ENCODE results near the gene NRP2. TPM values are rescaled to one million over a fixed set of nuclear protein-coding genes. Genes with fewer than 3 reads are reported as not detected.

NRP2 gene
- total and polyA plus RNA-seq, 2 of the 13 experiments (the other 11 are each of a cell fraction or from before 2014, with no cell fraction given): 0.65 to 1.4 TPM

- intact Hi-C loops (cut with micrococcal nuclease; ENCODE audit: unreplicated experiment) (no loop called here), in situ Hi-C loops (cut with HindIII; ENCODE audit: extremely low pct_ligation_motif_present, low pct_unique_long_range_greater_than_20kb) (no loop called here)
- H3K4me1 ChIP-seq (ENCODE audit: insufficient read depth, low read length): peaks cover 36% of the 10 kb centered on the region
- TF ChIP-seq ZNF180 (CRISPR knock-in tag; IDR thresholded peaks at IDR 0.05; ENCODE audit: borderline replicate concordance, low read depth) (no peak), NFKB2 (CRISPR knock-in tag; IDR thresholded peaks at IDR 0.05; ENCODE audit: borderline replicate concordance) (no peak), GATAD2A (CRISPR knock-in tag; IDR thresholded peaks at IDR 0.05) (no peak), FOXM1 (CRISPR knock-in tag; IDR thresholded peaks at IDR 0.05) (no peak), ZNF552 (CRISPR knock-in tag; IDR thresholded peaks at IDR 0.05; ENCODE audit: borderline replicate concordance) (no peak), WIZ (CRISPR knock-in tag; IDR thresholded peaks at IDR 0.05) (no peak), KMT2A (CRISPR knock-in tag; IDR thresholded peaks at IDR 0.05) (no peak), ARHGAP35 (CRISPR knock-in tag; IDR thresholded peaks at IDR 0.05; ENCODE audit: borderline replicate concordance) (no peak), RORA (CRISPR knock-in tag; IDR thresholded peaks at IDR 0.05) (no peak), PITX1 (CRISPR knock-in tag; IDR thresholded peaks at IDR 0.05) (no peak), ATM (IDR thresholded peaks at IDR 0.05; ENCODE audit: borderline replicate concordance) (no peak), ZNF44 (CRISPR knock-in tag; IDR thresholded peaks at IDR 0.05) (no peak), ZNF644 (CRISPR knock-in tag; IDR thresholded peaks at IDR 0.05; ENCODE audit: low read depth) (no peak), BRD4 (CRISPR knock-in tag; IDR thresholded peaks at IDR 0.05) (no peak), NCOA2 (CRISPR knock-in tag; IDR thresholded peaks at IDR 0.05) (no peak)
- TF ChIP-seq, protein P1, sequence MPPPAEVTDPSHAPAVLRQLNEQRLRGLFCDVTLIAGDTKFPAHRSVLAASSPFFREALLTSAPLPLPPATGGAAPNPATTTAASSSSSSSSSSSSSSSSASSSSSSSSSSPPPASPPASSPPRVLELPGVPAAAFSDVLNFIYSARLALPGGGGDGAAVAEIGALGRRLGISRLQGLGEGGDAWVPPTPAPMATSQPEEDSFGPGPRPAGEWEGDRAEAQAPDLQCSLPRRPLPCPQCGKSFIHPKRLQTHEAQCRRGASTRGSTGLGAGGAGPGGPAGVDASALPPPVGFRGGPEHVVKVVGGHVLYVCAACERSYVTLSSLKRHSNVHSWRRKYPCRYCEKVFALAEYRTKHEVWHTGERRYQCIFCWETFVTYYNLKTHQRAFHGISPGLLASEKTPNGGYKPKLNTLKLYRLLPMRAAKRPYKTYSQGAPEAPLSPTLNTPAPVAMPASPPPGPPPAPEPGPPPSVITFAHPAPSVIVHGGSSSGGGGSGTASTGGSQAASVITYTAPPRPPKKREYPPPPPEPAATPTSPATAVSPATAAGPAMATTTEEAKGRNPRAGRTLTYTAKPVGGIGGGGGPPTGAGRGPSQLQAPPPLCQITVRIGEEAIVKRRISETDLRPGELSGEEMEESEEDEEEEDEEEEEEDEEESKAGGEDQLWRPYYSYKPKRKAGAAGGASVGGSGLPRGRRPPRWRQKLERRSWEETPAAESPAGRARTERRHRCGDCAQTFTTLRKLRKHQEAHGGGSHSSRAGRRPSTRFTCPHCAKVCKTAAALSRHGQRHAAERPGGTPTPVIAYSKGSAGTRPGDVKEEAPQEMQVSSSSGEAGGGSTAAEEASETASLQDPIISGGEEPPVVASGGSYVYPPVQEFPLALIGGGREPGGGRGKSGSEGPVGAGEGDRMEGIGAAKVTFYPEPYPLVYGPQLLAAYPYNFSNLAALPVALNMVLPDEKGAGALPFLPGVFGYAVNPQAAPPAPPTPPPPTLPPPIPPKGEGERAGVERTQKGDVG (CRISPR knock-in tag; IDR thresholded peaks at IDR 0.05; ENCODE audit: borderline replicate concordance): no peak
- no peak overlapping the region for H3K4me2 ChIP-seq (ENCODE audit: low read depth, low read length)
- no peak overlapping the region for H3K9ac ChIP-seq (ENCODE audit: insufficient read depth, low read depth, low read length)
- DNase-seq (ENCODE audit: low spot score) (no peak), ATAC-seq (no peak), FAIRE-seq (no peak)
- H3K4me3 ChIP-seq (replicated peaks in 1 of 3; ENCODE audit: insufficient read depth in 1 of 3, low read depth in 2 of 3, low read length in 3 of 3): no peak overlapping the region
- POLR2A ChIA-PET: no interaction called here
- no TSS peak for BruUV-seq (replicated peaks)
- H3K79me2 ChIP-seq (ENCODE audit: insufficient read depth, low read length): no peaks in the 10 kb centered on the region
- H4K20me1 ChIP-seq (ENCODE audit: insufficient read depth, low read length): no peaks in the 10 kb centered on the region
- no peaks in the 10 kb centered on the region for H3K36me3 ChIP-seq (replicated peaks in 1 of 2; ENCODE audit: control insufficient read depth in 1 of 2, insufficient read depth in 2 of 2, low read length in 2 of 2)
- H3K27ac ChIP-seq (ENCODE audit: extremely low read length, insufficient read depth, low read length): no peak overlapping the region
- no peaks in the 10 kb centered on the region for H3K9me3 ChIP-seq (ENCODE audit: low read length)
- 79% methylated on average over 7 of the region's 7 CpGs for WGBS (ENCODE audit: low lambda C conversion rate)
- H3K27me3 ChIP-seq (ENCODE audit: control insufficient read depth in 1 of 2, insufficient read depth in 2 of 2, low read length in 2 of 2): no peaks in the 10 kb centered on the region
- CTCF ChIA-PET (ENCODE audit: low intra/inter-chr PET ratio, low total read pairs): no interaction called here
- no peak overlapping the region for H2AFZ ChIP-seq (ENCODE audit: low read length)
Measured at GRCh38 chr2:205728366-205728765, 46.1 kb downstream of the NRP2 start.
